ENCODE results near the gene WDR26.
"Not testable (repeated sequence)": the region's sequence is repeated elsewhere in the genome, so short reads cannot be mapped to it uniquely, and the experiment has no call there.

The WDR26 gene

GRCh38 chr1:224433701-224434672, 610 bp downstream of the WDR26 start:
- peak in 1 of 2 donors; percentile 49 for DNase-seq (ENCODE audit: low read depth in 2 of 2)

GRCh38 chr1:224433041-224433691, 1.4 kb downstream of the WDR26 start:
- DNase-seq (ENCODE audit: low read depth in 2 of 2), result no peak

GRCh38 chr1:224432672-224433040, 1.9 kb downstream of the WDR26 start:
- DNase-seq (ENCODE audit: low read depth in 2 of 2), result no peak

- DNase-seq (ENCODE audit: low read depth in 2 of 2), result no peak
Observed at GRCh38 chr1:224432146-224432545, 2.5 kb downstream of the WDR26 start.

- no peak for DNase-seq (ENCODE audit: low read depth in 2 of 2)
Observed at GRCh38 chr1:224431726-224432125, 2.9 kb downstream of the WDR26 start.

- DNase-seq (ENCODE audit: low read depth in 2 of 2), result peak in 1 of 2 donors; percentile 24
Observed at GRCh38 chr1:224430511-224431113, 4.0 kb downstream of the WDR26 start.

- no peak for DNase-seq (ENCODE audit: low read depth in 2 of 2)
Observed at GRCh38 chr1:224429616-224430326, 4.8 kb downstream of the WDR26 start.

GRCh38 chr1:224428713-224429112, 5.9 kb downstream of the WDR26 start:
- not testable (repeated sequence) for DNase-seq (ENCODE audit: low read depth in 2 of 2)

GRCh38 chr1:224427346-224427745, 7.3 kb downstream of the WDR26 start:
- DNase-seq (ENCODE audit: low read depth in 2 of 2), result no peak

- not testable (repeated sequence) for DNase-seq (ENCODE audit: low read depth in 2 of 2)
Observed at GRCh38 chr1:224426869-224427268, 7.7 kb downstream of the WDR26 start.

- no peak for DNase-seq (ENCODE audit: low read depth in 2 of 2)
Observed at GRCh38 chr1:224425279-224425884, 9.2 kb downstream of the WDR26 start.

GRCh38 chr1:224420106-224420505, 14.5 kb downstream of the WDR26 start:
- no peak for DNase-seq (ENCODE audit: low read depth in 2 of 2)

GRCh38 chr1:224411766-224412165, 22.8 kb downstream of the WDR26 start:
- DNase-seq (ENCODE audit: low read depth in 2 of 2), result no peak

GRCh38 chr1:224408294-224408590, 26.4 kb downstream of the WDR26 start:
- no peak for DNase-seq (ENCODE audit: low read depth in 2 of 2)

- no peak for DNase-seq (ENCODE audit: low read depth in 2 of 2)
Observed at GRCh38 chr1:224407571-224408293, 26.9 kb downstream of the WDR26 start.

GRCh38 chr1:224406216-224406615, 28.4 kb downstream of the WDR26 start:
- no peak for DNase-seq (ENCODE audit: low read depth in 2 of 2)

GRCh38 chr1:224405604-224405970, 29.0 kb downstream of the WDR26 start:
- DNase-seq (ENCODE audit: low read depth in 2 of 2), result no peak

- no peak for DNase-seq (ENCODE audit: low read depth in 2 of 2)
Observed at GRCh38 chr1:224404916-224405603, 29.5 kb downstream of the WDR26 start.

GRCh38 chr1:224402472-224403036, 32.0 kb downstream of the WDR26 start:
- no peak for DNase-seq (ENCODE audit: low read depth in 2 of 2)

- no peak for DNase-seq (ENCODE audit: low read depth in 2 of 2)
Observed at GRCh38 chr1:224399887-224400286, 34.7 kb downstream of the WDR26 start.
